Right lobe of liver (tissue), 6 donors: ENCODE data around the gene EPHA10. TPM values are rescaled to one million over a fixed set of nuclear protein-coding genes. Genes with fewer than 3 reads are reported as not detected.
A peak's percentile ranks its signal among the peaks of the same experiment; 100 is the strongest.
"Not testable (repeated sequence)": the region's sequence is repeated elsewhere in the genome, so short reads cannot be mapped to it uniquely, and the experiment has no call there.

ENCODE experiments used
- ATAC-seq, 4 donors: fragments of 200-7000 bp; cut with Tn5 transposase; one replicate each; pipeline ENCODE4 v1.9.1; 2020; ENCODE audit warnings: mild to moderate bottlenecking in 4 of 4, moderate library complexity in 4 of 4
- DNase-seq, 3 donors: peaks; one replicate each; pipeline ENCODE4 v3.0.0-alpha.2; 2020
- H3K27ac ChIP-seq, 3 donors: fragments of 200-600 bp; one replicate each; pipeline ENCODE4 v1.8.0; 2022
- H3K27me3 ChIP-seq, 2 donors: fragments of 200-600 bp; one replicate each; pipeline ENCODE4 v1.8.0; 2022
- H3K36me3 ChIP-seq, 4 donors: fragments of 200-600 bp; sonication (generic) in 1 of 4; one replicate each; pipeline versions ENCODE4 v1.5.1 to v1.8.0; 2017 to 2022; ENCODE audit warnings: control low read depth in 1 of 4
- H3K4me1 ChIP-seq, 4 donors: fragments of 200-600 bp; sonication (generic) in 1 of 4; one replicate each; pipeline versions ENCODE4 v1.5.1 to v1.8.0; 2017 to 2022; ENCODE audit warnings: control low read depth in 1 of 4
- H3K4me3 ChIP-seq, 3 donors: fragments of 200-600 bp; one replicate each; pipeline ENCODE4 v1.8.0; 2022
- H3K9me3 ChIP-seq, 4 donors: fragments of 200-600 bp; sonication (generic) in 1 of 4; one replicate each; pipeline versions ENCODE4 v1.5.1 to v1.8.0; 2017 to 2022; ENCODE audit warnings: control low read depth in 1 of 4
- POLR2A ChIP-seq: fragments of 450-650 bp; IDR thresholded peaks from one replicate; pipeline ENCODE4 v1.6.1; 2017; ENCODE audit warnings: antibody characterized with exemption, mild to moderate bottlenecking
- WGBS: methylation state at CpG from one replicate; pipeline ENCODE4 v1.1.6; 2018; ENCODE audit warnings: low coverage, low lambda C conversion rate; ENCODE audit not compliant: insufficient coverage; ENCODE audit errors: missing lambda C conversion rate; 5-methylcytosine and 5-hydroxymethylcytosine counted together
- intact Hi-C, 2 donors: fragments of 100-400 bp; cut with DNase I; formaldehyde crosslinking; loops; one replicate each; pipeline versions ENCODE4 v1.11.2 to v1.14.1; 2022
- total RNA-seq, 6 experiments: library from RNA; depleted of rRNA in 2 of 6; stranded (reverse); fragments of >200 nt in 2 of 6; fragmentation: NEBNext Ultra II Directional in 3 of 6; extraction: Animal tissue kit (Norgen Biotek cat#: 25700) in 3 of 6; gene quantifications; one replicate each; pipeline versions ENCODE4 v1.1.0 to v1.2.4, GENCODE V29; 2016 to 2023
- TF ChIP-seq, protein P1 (sequence below), 4 donors: fragments of 200-600 bp in 3 of 4; fragments of 450-650 bp in 1 of 4; IDR thresholded peaks; one replicate each; pipeline versions ENCODE4 v1.5.1 to v1.8.0; 2016 to 2022; ENCODE audit warnings: antibody characterized with exemption in 4 of 4, mild to moderate bottlenecking in 2 of 4
- donor health status: DM: no; HTN: yes; CAD: no.
- donor health status: DM: no; HTN: no; CAD: no.
- donor health status: DM: no; HTN: no; CAD: no.
- donor health status: DM: no; HTN: yes; CAD: no.
- donor health status: DM: no; HTN: yes; CAD: no.

Gene EPHA10
- total RNA-seq, 6 experiments from 2014 or later = 0.07 to 0.16 TPM; not detected in 4

DNA sequence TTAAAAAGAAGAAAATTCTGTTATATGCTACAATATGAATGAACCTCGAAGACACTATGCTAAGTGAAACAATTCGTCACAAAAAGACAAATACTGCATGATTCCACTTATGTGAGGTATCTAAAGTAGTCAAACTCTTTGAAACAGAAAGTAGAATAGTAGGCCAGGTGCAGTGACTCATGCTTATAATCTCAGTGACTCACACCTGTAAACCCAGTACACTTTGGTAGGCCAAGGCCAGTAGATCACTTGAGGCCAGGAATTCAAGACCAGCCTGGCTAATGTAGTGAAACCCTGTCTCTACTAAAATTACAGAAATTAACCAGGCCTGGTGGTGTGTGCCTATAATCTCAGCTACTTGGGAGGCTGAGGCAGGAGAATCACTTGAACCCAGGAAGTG lies 25.7 kb downstream of the EPHA10 start:
- WGBS = 91% methylated on average over 2 of the region's 2 CpGs
- intact Hi-C loops = no loop called here
- DNase-seq (no peak), ATAC-seq (peak in 1 of 4 donors; percentile 85)
- Histone ChIP-seq H3K36me3 (no peaks in the 10 kb centered on the region), H3K27ac (no peak overlapping the region), H3K4me1 (no peaks in the 10 kb centered on the region), H3K27me3 (peaks cover 0 to 5% of the 10 kb centered on the region in 2 donors), H3K9me3 (no peaks in the 10 kb centered on the region), H3K4me3 (no peak overlapping the region)
- no peak for TF ChIP-seq POLR2A
- TF ChIP-seq, protein P1, sequence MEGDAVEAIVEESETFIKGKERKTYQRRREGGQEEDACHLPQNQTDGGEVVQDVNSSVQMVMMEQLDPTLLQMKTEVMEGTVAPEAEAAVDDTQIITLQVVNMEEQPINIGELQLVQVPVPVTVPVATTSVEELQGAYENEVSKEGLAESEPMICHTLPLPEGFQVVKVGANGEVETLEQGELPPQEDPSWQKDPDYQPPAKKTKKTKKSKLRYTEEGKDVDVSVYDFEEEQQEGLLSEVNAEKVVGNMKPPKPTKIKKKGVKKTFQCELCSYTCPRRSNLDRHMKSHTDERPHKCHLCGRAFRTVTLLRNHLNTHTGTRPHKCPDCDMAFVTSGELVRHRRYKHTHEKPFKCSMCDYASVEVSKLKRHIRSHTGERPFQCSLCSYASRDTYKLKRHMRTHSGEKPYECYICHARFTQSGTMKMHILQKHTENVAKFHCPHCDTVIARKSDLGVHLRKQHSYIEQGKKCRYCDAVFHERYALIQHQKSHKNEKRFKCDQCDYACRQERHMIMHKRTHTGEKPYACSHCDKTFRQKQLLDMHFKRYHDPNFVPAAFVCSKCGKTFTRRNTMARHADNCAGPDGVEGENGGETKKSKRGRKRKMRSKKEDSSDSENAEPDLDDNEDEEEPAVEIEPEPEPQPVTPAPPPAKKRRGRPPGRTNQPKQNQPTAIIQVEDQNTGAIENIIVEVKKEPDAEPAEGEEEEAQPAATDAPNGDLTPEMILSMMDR (IDR thresholded peaks at IDR 0.05) = no peak

GRCh38 chr1:37738619-37739018 lies 26.3 kb downstream of the EPHA10 start:
- WGBS = 83% methylated on average over 4 of the region's 4 CpGs
- H3K9me3 ChIP-seq, H3K4me3 ChIP-seq, H3K27me3 ChIP-seq, H3K36me3 ChIP-seq, intact Hi-C loops, ATAC-seq, H3K4me1 ChIP-seq, H3K27ac ChIP-seq, DNase-seq: not testable (repeated sequence)

GRCh38 chr1:37737975-37738374 lies 26.9 kb downstream of the EPHA10 start:
- H3K27me3 ChIP-seq, ATAC-seq, H3K36me3 ChIP-seq, H3K27ac ChIP-seq, intact Hi-C loops, H3K4me3 ChIP-seq, H3K9me3 ChIP-seq, DNase-seq, H3K4me1 ChIP-seq: not testable (repeated sequence)
- 58% methylated on average over 7 of the region's 7 CpGs for WGBS

GRCh38 chr1:37734629-37735591 lies 30.0 kb downstream of the EPHA10 start:
- Histone ChIP-seq H3K4me1 (no peaks in the 10 kb centered on the region), H3K27ac (no peak overlapping the region), H3K4me3 (no peak overlapping the region), H3K36me3 (no peaks in the 10 kb centered on the region), H3K27me3 (peaks cover 0 to 5% of the 10 kb centered on the region in 2 donors), H3K9me3 (no peaks in the 10 kb centered on the region)
- ATAC-seq (no peak), DNase-seq (no peak)
- WGBS = 12% methylated on average over 15 of the region's 32 CpGs
- TF ChIP-seq POLR2A = no peak
- TF ChIP-seq, protein P1 (IDR thresholded peaks at IDR 0.05) = no peak
- intact Hi-C loops = no loop called here

- H3K9me3 ChIP-seq = no peaks in the 10 kb centered on the region
- no peaks in the 10 kb centered on the region for H3K36me3 ChIP-seq
- no peaks in the 10 kb centered on the region for H3K4me1 ChIP-seq
- H3K4me3 ChIP-seq = no peak overlapping the region
- intact Hi-C loops = no loop called here
- H3K27ac ChIP-seq = no peak overlapping the region
- H3K27me3 ChIP-seq = peaks cover 0 to 5% of the 10 kb centered on the region in 2 donors
- ATAC-seq (peak; percentile 17 to 45 (median 34)), DNase-seq (no peak)
- TF ChIP-seq, protein P1 (IDR thresholded peaks at IDR 0.05) = no peak
- no peak for TF ChIP-seq POLR2A
- 38% methylated on average over 5 of the region's 12 CpGs for WGBS
Measured at GRCh38 chr1:37732111-37732780, 32.7 kb downstream of the EPHA10 start.
